Neural progenitor cell (in vitro differentiated cells): ENCODE data around the gene CD58.

ENCODE experiments used
- CTCF ChIP-seq: fragments of 200-600 bp; sonication (generic); IDR thresholded peaks from 2 replicates; pipeline ENCODE4 v1.5.1; 2017; ENCODE audit warnings: antibody characterized with exemption, mild to moderate bottlenecking
- EZH2 ChIP-seq: fragments of 200-600 bp; sonication (generic); IDR thresholded peaks from 2 replicates; pipeline ENCODE4 v1.6.1; 2017; ENCODE audit warnings: antibody characterized with exemption, mild to moderate bottlenecking, moderate library complexity

GRCh38 chr1:116565222-116565621 lies 5.6 kb downstream of the CD58 start:
- TF ChIP-seq EZH2 (no peak), CTCF (no peak)
